ENCODE results near the gene PLIN3.
"Not testable (repeated sequence)": the region's sequence is repeated elsewhere in the genome, so short reads cannot be mapped to it uniquely, and the experiment has no call there.

GRCh38 chr19:4805140-4805539 is 62.3 kb downstream of the PLIN3 start:
- TF ChIP-seq MAX (IDR thresholded peaks at IDR 0.05); SRF (IDR thresholded peaks at IDR 0.05; ENCODE audit: low read depth); TCF7L2 (IDR thresholded peaks at IDR 0.05; ENCODE audit: borderline replicate concordance, extremely low read depth, insufficient read depth, insufficient read length); POLR2A (IDR thresholded peaks at IDR 0.05; ENCODE audit: borderline replicate concordance, extremely low read depth, insufficient read depth, insufficient read length); ATF3 (IDR thresholded peaks at IDR 0.05); JUND (IDR thresholded peaks at IDR 0.05): not testable (repeated sequence)
- TF ChIP-seq, protein P1, sequence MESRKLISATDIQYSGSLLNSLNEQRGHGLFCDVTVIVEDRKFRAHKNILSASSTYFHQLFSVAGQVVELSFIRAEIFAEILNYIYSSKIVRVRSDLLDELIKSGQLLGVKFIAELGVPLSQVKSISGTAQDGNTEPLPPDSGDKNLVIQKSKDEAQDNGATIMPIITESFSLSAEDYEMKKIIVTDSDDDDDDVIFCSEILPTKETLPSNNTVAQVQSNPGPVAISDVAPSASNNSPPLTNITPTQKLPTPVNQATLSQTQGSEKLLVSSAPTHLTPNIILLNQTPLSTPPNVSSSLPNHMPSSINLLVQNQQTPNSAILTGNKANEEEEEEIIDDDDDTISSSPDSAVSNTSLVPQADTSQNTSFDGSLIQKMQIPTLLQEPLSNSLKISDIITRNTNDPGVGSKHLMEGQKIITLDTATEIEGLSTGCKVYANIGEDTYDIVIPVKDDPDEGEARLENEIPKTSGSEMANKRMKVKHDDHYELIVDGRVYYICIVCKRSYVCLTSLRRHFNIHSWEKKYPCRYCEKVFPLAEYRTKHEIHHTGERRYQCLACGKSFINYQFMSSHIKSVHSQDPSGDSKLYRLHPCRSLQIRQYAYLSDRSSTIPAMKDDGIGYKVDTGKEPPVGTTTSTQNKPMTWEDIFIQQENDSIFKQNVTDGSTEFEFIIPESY (IDR thresholded peaks at IDR 0.05; ENCODE audit: extremely low read depth, insufficient replicate concordance, low read length), result not testable (repeated sequence)
- TF ChIP-seq, protein P2, sequence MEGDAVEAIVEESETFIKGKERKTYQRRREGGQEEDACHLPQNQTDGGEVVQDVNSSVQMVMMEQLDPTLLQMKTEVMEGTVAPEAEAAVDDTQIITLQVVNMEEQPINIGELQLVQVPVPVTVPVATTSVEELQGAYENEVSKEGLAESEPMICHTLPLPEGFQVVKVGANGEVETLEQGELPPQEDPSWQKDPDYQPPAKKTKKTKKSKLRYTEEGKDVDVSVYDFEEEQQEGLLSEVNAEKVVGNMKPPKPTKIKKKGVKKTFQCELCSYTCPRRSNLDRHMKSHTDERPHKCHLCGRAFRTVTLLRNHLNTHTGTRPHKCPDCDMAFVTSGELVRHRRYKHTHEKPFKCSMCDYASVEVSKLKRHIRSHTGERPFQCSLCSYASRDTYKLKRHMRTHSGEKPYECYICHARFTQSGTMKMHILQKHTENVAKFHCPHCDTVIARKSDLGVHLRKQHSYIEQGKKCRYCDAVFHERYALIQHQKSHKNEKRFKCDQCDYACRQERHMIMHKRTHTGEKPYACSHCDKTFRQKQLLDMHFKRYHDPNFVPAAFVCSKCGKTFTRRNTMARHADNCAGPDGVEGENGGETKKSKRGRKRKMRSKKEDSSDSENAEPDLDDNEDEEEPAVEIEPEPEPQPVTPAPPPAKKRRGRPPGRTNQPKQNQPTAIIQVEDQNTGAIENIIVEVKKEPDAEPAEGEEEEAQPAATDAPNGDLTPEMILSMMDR (IDR thresholded peaks at IDR 0.05 in 2 of 3, conservative IDR thresholded peaks at IDR 0.05 in 1 of 3; ENCODE audit: borderline replicate concordance in 1 of 3, insufficient read depth in 1 of 3, low read depth in 2 of 3, low read length in 2 of 3), result not testable (repeated sequence)
